K562 (cell line): Measurements from ENCODE around the gene NXF1. TPM values are rescaled to one million over a fixed set of nuclear protein-coding genes. Genes with fewer than 3 reads are reported as not detected.

ENCODE experiments used
- ATF1 ChIP-seq, 2 experiments: fragments of 450-650 bp in 1 of 2; IDR thresholded peaks; 2 replicates each; pipeline ENCODE4 v1.6.1; 2016; ENCODE audit warnings: missing compliant biosample characterization in 1 of 2, missing genetic modification characterization in 1 of 2
- ESRRA ChIP-seq: fragments of 450-650 bp; IDR thresholded peaks from 2 replicates; pipeline ENCODE4 v1.6.1; 2014; ENCODE audit warnings: low read depth, mild to moderate bottlenecking, moderate library complexity, borderline replicate concordance
- HNRNPUL1 ChIP-seq: fragments of 200-400 bp; formaldehyde crosslinking; IDR thresholded peaks from 2 replicates; pipeline ENCODE4 v1.6.1; 2017; ENCODE audit warnings: low read length
- RAD51 ChIP-seq: fragments of 450-650 bp; IDR thresholded peaks from 2 replicates; pipeline ENCODE4 v1.7.1; 2016; ENCODE audit warnings: low read depth, mild to moderate bottlenecking, borderline replicate concordance
- XRCC3 ChIP-seq: fragments of 450-650 bp; IDR thresholded peaks from 2 replicates; pipeline ENCODE4 v1.6.1; 2017; ENCODE audit warnings: mild to moderate bottlenecking, moderate library complexity
- ZNF316 ChIP-seq: fragments of 450-650 bp; IDR thresholded peaks from 2 replicates; pipeline ENCODE4 v1.6.1; 2016
- ZNF668 ChIP-seq: fragments of 250-450 bp; sonication (Bioruptor Pico); IDR thresholded peaks from 2 replicates; pipeline ENCODE4 v1.8.0; 2022; ENCODE audit warnings: mild to moderate bottlenecking, inconsistent platforms
- ZNF696 ChIP-seq: fragments of 250-450 bp; sonication (Bioruptor Pico); conservative IDR thresholded peaks from 2 replicates; pipeline ENCODE4 v1.4.0; 2020; ENCODE audit warnings: mild to moderate bottlenecking, moderate library complexity
- polyA plus RNA-seq, 8 experiments: library from polyadenylated mRNA; depleted of rRNA in 4 of 8; stranded (reverse) in 5 of 8; unstranded in 3 of 8; fragments of >200 nt; fragmentation: Nextera tagmentation in 2 of 8; fragmentation: Illumina TruSeq in 1 of 8; extraction: Ambion mirVana in 2 of 8; extraction: Trizol in 1 of 8; gene quantifications; 2 replicates each; pipeline versions ENCODE4 v1.2.1 to v1.2.3, GENCODE V29; 2011 to 2014; ENCODE audit warnings: inconsistent platforms in 1 of 8, missing spikeins in 1 of 8
- total RNA-seq, 7 experiments: library from RNA; depleted of rRNA in 6 of 7; stranded (reverse); fragments of >200 nt in 6 of 7; fragmentation: Illumina TruSeq in 2 of 7; extraction: Trizol in 2 of 7; gene quantifications; 2 replicates each; pipeline versions ENCODE4 v1.2.1 to v1.2.3, GENCODE V29; 2011 to 2021; ENCODE audit warnings: low replicate concordance in 1 of 7
- TF ChIP-seq, protein P1 (sequence below): fragments of 200-800 bp; sonication (Bioruptor generic); IDR thresholded peaks from 2 replicates; pipeline ENCODE4 v1.6.1; 2017; ENCODE audit warnings: missing genetic modification characterization, missing compliant biosample characterization
- TF ChIP-seq, protein P2 (sequence below): fragments of 450-650 bp; formaldehyde crosslinking; IDR thresholded peaks from 2 replicates; pipeline ENCODE4 v1.4.0; 2020; ENCODE audit warnings: mild to moderate bottlenecking, moderate library complexity

NXF1 gene
- total and polyA plus RNA-seq, 9 of the 15 experiments (the other 6 are each of a cell fraction or from before 2014, with no cell fraction given), result 18.1 to 98.3 (median 35.8) TPM

DNA sequence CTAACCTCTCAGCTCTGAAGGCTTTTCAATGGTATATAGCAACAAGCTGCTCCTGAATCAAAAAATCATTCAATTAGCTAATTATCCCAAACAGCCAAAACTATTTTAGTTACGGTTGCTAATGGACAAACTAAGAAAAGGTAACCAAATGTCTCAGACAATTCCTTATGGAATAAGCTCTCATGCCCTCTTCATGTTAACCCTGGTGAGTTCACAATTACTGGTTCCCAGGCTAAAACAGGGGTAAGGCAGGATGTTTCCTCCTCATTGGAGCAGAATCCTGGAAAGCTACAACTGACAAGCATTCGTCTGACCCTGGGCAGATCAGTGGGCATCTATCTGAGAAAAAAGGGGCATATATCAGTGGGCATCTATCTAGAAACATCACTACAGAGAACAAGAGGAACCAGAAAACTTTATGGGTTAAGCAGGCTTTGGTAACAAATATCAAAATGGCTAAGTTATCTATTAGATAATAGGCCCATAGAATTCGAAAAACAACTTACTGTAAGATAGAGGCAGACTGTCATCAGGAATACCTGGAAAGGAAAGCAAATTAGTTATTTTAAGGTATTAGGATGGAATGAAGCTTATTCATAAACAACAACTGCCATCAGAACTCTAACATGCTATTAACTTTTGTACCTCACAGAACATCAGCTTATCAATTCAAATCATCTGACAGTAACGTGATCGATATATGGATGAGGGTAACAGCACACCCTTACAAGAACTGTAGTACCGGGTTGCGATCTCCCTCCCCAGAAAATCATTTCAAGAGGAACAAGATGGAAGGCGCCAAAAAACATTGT is 49.0 kb upstream of the NXF1 start (continued):
- no peak for TF ChIP-seq RAD51
- 0 out of 2 replicates have a peak, but pooled peaks have one; percentile 8 for TF ChIP-seq XRCC3
- TF ChIP-seq, protein P1, sequence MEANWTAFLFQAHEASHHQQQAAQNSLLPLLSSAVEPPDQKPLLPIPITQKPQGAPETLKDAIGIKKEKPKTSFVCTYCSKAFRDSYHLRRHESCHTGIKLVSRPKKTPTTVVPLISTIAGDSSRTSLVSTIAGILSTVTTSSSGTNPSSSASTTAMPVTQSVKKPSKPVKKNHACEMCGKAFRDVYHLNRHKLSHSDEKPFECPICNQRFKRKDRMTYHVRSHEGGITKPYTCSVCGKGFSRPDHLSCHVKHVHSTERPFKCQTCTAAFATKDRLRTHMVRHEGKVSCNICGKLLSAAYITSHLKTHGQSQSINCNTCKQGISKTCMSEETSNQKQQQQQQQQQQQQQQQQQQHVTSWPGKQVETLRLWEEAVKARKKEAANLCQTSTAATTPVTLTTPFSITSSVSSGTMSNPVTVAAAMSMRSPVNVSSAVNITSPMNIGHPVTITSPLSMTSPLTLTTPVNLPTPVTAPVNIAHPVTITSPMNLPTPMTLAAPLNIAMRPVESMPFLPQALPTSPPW (CRISPR knock-in tag), result no peak
- TF ChIP-seq ZNF316, result no peak
- TF ChIP-seq ATF1 (CRISPR knock-in tag; IDR thresholded peaks at IDR 0.05), result no peak
- no peak for TF ChIP-seq ATF1 (tag; IDR thresholded peaks at IDR 0.05)
- TF ChIP-seq ZNF668 (CRISPR knock-in tag), result no peak
- TF ChIP-seq ZNF696 (CRISPR knock-in tag), result no peak
- TF ChIP-seq, protein P2, sequence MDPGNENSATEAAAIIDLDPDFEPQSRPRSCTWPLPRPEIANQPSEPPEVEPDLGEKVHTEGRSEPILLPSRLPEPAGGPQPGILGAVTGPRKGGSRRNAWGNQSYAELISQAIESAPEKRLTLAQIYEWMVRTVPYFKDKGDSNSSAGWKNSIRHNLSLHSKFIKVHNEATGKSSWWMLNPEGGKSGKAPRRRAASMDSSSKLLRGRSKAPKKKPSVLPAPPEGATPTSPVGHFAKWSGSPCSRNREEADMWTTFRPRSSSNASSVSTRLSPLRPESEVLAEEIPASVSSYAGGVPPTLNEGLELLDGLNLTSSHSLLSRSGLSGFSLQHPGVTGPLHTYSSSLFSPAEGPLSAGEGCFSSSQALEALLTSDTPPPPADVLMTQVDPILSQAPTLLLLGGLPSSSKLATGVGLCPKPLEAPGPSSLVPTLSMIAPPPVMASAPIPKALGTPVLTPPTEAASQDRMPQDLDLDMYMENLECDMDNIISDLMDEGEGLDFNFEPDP (CRISPR knock-in tag), result no peak
- TF ChIP-seq HNRNPUL1, result peak; percentile 60; the same call in 1 of the 2 replicates
- TF ChIP-seq ESRRA, result no peak
